HepG2 (cell line): ENCODE results near the gene STOM. TPM values are rescaled to one million over a fixed set of nuclear protein-coding genes. Genes with fewer than 3 reads are reported as not detected.
A peak's percentile ranks its signal among the peaks of the same experiment; 100 is the strongest.

ENCODE experiments used
- EHMT2 ChIP-seq: fragments of 200-600 bp; sonication (generic); IDR thresholded peaks from 2 replicates; pipeline ENCODE4 v1.7.0; 2017; ENCODE audit warnings: antibody characterized with exemption, low read depth, low read length, borderline replicate concordance
- JDP2 ChIP-seq: sonication (generic); formaldehyde crosslinking; IDR thresholded peaks from 2 replicates; pipeline ENCODE4 v1.8.1; 2022; ENCODE audit warnings: missing genetic modification reagents, borderline replicate concordance
- JUND ChIP-seq: sonication (generic); formaldehyde crosslinking; IDR thresholded peaks from 2 replicates; pipeline ENCODE4 v1.8.0; 2022; ENCODE audit warnings: mild to moderate bottlenecking, missing genetic modification reagents
- NFIB ChIP-seq: sonication (generic); formaldehyde crosslinking; IDR thresholded peaks from 2 replicates; pipeline ENCODE4 v1.9.0; 2021; ENCODE audit warnings: missing genetic modification reagents, mild to moderate bottlenecking, borderline replicate concordance
- NFYB ChIP-seq: sonication (generic); formaldehyde crosslinking; IDR thresholded peaks from 2 replicates; pipeline ENCODE4 v1.4.0; 2020; ENCODE audit warnings: missing genetic modification reagents
- PRMT3 ChIP-seq: sonication (generic); formaldehyde crosslinking; IDR thresholded peaks from 2 replicates; pipeline ENCODE4 v1.8.1; 2022; ENCODE audit warnings: low read depth, mild to moderate bottlenecking, moderate library complexity, missing genetic modification reagents, borderline replicate concordance
- RFXANK ChIP-seq: IDR thresholded peaks from 2 replicates; pipeline ENCODE4 v1.6.1; 2016
- SIN3B ChIP-seq: fragments of 150-350 bp; IDR thresholded peaks from 2 replicates; pipeline ENCODE4 v1.6.1; 2014; ENCODE audit warnings: low read length
- U2AF2 ChIP-seq: fragments of 200-400 bp; formaldehyde crosslinking; IDR thresholded peaks from 2 replicates; pipeline ENCODE4 v1.6.1; 2017; ENCODE audit warnings: low read depth, mild to moderate bottlenecking, low read length
- ZBTB38 ChIP-seq: sonication (generic); formaldehyde crosslinking; IDR thresholded peaks from 2 replicates; pipeline ENCODE4 v1.5.1; 2020; ENCODE audit warnings: mild to moderate bottlenecking, missing genetic modification reagents
- ZNF235 ChIP-seq: sonication (generic); formaldehyde crosslinking; IDR thresholded peaks from 2 replicates; pipeline ENCODE4 v1.8.1; 2023; ENCODE audit warnings: mild to moderate bottlenecking, missing genetic modification reagents, borderline replicate concordance
- ZNF616 ChIP-seq: sonication (generic); formaldehyde crosslinking; IDR thresholded peaks from 2 replicates; pipeline ENCODE4 v1.5.0; 2020; ENCODE audit warnings: low read depth, mild to moderate bottlenecking, missing genetic modification reagents
- ZNF768 ChIP-seq: sonication (generic); formaldehyde crosslinking; IDR thresholded peaks from 2 replicates; pipeline ENCODE4 v1.4.0; 2020; ENCODE audit warnings: missing genetic modification reagents
- polyA plus RNA-seq, 8 experiments: library from polyadenylated mRNA; depleted of rRNA in 3 of 8; stranded (reverse) in 7 of 8; unstranded in 1 of 8; fragments of >200 nt; fragmentation: Illumina TruSeq in 4 of 8; extraction: Trizol in 4 of 8; gene quantifications; 2 replicates each; pipeline versions ENCODE4 v1.2.1 to v1.2.3, GENCODE V29; 2011 to 2016; ENCODE audit warnings: low read depth in 4 of 8, missing spikeins in 1 of 8, mixed read lengths in 1 of 8; ENCODE audit not compliant: insufficient read depth in 1 of 8
- total RNA-seq, 5 experiments: library from RNA; depleted of rRNA; stranded (reverse); fragments of >200 nt; fragmentation: Illumina TruSeq; extraction: Trizol; gene quantifications; 2 replicates each; pipeline ENCODE4 v1.2.3, GENCODE V29; 2016; ENCODE audit warnings: low read depth in 1 of 5
- TF ChIP-seq, protein P1 (sequence below): sonication (generic); formaldehyde crosslinking; IDR thresholded peaks from 2 replicates; pipeline ENCODE4 v1.5.1; 2020; ENCODE audit warnings: missing genetic modification reagents, mild to moderate bottlenecking, borderline replicate concordance
- TF ChIP-seq, protein P2 (sequence below): sonication (generic); formaldehyde crosslinking; IDR thresholded peaks from 2 replicates; pipeline ENCODE4 v1.4.0; 2020; ENCODE audit warnings: missing genetic modification reagents, mild to moderate bottlenecking, borderline replicate concordance
- TF ChIP-seq, protein P3 (sequence below): sonication (generic); formaldehyde crosslinking; IDR thresholded peaks from one replicate; pipeline ENCODE4 v1.5.1; 2020; ENCODE audit warnings: mild to moderate bottlenecking, missing genetic modification reagents; ENCODE audit errors: not compliant biosample characterization
- TF ChIP-seq, protein P4 (sequence below): sonication (generic); formaldehyde crosslinking; IDR thresholded peaks from 2 replicates; pipeline ENCODE4 v1.4.0; 2020; ENCODE audit warnings: mild to moderate bottlenecking, missing genetic modification reagents
- TF ChIP-seq, protein P5 (sequence below): sonication (generic); formaldehyde crosslinking; IDR thresholded peaks from 2 replicates; pipeline ENCODE4 v1.4.0; 2020; ENCODE audit warnings: missing genetic modification reagents, borderline replicate concordance

The STOM gene
- total and polyA plus RNA-seq, 2 of the 13 experiments (the other 11 are each of a cell fraction or from before 2014, with no cell fraction given): 43.6 to 165 TPM

DNA sequence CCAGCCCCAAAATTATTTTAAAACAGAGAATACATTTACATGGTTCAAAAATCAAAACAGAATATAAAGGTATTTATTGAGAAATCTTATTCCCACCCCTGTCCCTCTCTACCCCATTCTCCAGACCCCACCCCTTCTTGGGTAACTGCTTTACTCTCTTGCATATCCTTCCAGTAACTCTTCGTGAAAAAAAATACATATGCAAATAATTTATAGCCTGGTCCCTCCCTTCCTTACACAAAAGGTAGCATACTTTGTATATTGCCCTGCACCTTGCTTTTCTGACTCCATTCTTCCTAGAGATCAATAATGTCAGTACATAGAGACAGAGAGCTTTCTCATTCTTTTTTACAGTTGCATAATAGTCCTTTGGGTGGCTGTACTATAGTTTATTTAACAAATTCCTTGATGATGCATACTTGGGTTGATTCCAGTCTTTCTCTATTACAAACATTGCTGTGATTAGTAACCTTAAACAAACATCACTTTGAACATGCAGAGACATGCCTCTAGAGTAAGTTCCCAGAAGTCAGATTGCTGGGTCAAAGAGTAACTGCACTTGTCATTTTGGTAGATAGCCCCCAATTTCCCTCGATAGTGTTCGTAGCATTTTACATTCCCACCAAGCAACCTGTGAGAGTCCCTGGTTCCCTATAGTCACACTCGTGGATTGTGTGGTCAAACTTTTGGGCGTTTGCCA lies 47.9 kb downstream of the STOM start (continued):
- no peak for TF ChIP-seq ZNF768
- TF ChIP-seq ZBTB38 (CRISPR knock-in tag): no peak
- TF ChIP-seq NFIB (CRISPR knock-in tag): no peak
- TF ChIP-seq, protein P1, sequence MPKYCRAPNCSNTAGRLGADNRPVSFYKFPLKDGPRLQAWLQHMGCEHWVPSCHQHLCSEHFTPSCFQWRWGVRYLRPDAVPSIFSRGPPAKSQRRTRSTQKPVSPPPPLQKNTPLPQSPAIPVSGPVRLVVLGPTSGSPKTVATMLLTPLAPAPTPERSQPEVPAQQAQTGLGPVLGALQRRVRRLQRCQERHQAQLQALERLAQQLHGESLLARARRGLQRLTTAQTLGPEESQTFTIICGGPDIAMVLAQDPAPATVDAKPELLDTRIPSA (CRISPR knock-in tag): no peak
- TF ChIP-seq U2AF2: no peak
- TF ChIP-seq JDP2 (CRISPR knock-in tag): no peak; the same call in 1 of the 2 replicates
- TF ChIP-seq, protein P2, sequence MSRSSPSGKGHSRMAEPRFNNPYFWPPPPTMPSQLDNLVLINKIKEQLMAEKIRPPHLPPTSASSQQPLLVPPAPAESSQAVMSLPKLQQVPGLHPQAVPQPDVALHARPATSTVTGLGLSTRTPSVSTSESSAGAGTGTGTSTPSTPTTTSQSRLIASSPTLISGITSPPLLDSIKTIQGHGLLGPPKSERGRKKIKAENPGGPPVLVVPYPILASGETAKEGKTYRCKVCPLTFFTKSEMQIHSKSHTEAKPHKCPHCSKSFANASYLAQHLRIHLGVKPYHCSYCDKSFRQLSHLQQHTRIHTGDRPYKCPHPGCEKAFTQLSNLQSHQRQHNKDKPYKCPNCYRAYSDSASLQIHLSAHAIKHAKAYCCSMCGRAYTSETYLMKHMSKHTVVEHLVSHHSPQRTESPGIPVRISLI (CRISPR knock-in tag): no peak; the same call in 1 of the 2 replicates
- TF ChIP-seq ZNF235 (CRISPR knock-in tag): no peak
- TF ChIP-seq, protein P3, sequence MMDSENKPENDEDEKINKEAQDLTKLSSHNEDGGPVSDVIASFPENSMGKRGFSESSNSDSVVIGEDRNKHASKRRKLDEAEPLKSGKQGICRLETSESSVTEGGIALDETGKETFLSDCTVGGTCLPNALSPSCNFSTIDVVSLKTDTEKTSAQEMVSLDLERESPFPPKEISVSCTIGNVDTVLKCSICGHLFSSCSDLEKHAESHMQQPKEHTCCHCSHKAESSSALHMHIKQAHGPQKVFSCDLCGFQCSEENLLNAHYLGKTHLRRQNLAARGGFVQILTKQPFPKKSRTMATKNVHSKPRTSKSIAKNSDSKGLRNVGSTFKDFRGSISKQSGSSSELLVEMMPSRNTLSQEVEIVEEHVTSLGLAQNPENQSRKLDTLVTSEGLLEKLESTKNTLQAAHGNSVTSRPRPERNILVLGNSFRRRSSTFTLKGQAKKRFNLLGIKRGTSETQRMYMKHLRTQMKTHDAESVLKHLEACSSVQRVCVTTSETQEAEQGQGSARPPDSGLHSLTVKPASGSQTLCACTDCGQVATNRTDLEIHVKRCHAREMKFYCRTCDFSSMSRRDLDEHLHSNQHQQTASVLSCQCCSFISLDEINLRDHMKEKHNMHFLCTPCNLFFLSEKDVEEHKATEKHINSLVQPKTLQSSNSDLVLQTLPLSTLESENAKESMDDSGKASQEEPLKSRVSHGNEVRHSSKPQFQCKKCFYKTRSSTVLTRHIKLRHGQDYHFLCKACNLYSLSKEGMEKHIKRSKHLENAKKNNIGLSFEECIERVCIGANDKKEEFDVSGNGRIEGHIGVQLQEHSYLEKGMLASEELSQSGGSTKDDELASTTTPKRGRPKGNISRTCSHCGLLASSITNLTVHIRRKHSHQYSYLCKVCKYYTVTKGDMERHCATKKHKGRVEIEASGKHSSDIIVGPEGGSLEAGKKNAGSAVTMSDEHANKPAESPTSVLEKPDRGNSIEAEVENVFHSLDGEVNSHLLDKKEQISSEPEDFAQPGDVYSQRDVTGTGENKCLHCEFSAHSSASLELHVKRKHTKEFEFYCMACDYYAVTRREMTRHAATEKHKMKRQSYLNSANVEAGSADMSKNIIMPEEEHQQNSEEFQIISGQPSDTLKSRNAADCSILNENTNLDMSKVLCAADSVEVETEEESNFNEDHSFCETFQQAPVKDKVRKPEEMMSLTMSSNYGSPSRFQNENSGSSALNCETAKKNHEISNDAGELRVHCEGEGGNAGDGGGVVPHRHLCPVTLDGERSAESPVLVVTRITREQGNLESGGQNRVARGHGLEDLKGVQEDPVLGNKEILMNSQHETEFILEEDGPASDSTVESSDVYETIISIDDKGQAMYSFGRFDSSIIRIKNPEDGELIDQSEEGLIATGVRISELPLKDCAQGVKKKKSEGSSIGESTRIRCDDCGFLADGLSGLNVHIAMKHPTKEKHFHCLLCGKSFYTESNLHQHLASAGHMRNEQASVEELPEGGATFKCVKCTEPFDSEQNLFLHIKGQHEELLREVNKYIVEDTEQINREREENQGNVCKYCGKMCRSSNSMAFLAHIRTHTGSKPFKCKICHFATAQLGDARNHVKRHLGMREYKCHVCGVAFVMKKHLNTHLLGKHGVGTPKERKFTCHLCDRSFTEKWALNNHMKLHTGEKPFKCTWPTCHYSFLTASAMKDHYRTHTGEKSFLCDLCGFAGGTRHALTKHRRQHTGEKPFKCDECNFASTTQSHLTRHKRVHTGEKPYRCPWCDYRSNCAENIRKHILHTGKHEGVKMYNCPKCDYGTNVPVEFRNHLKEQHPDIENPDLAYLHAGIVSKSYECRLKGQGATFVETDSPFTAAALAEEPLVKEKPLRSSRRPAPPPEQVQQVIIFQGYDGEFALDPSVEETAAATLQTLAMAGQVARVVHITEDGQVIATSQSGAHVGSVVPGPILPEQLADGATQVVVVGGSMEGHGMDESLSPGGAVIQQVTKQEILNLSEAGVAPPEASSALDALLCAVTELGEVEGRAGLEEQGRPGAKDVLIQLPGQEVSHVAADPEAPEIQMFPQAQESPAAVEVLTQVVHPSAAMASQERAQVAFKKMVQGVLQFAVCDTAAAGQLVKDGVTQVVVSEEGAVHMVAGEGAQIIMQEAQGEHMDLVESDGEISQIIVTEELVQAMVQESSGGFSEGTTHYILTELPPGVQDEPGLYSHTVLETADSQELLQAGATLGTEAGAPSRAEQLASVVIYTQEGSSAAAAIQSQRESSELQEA (CRISPR knock-in tag): no peak
- 0 out of 2 replicates have a peak, but pooled peaks have one; percentile 68 for TF ChIP-seq RFXANK (CRISPR knock-in tag)
- TF ChIP-seq, protein P4, sequence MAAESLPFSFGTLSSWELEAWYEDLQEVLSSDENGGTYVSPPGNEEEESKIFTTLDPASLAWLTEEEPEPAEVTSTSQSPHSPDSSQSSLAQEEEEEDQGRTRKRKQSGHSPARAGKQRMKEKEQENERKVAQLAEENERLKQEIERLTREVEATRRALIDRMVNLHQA (CRISPR knock-in tag): 0 out of 2 replicates have a peak, but pooled peaks have one; percentile 27
- TF ChIP-seq JUND: peak; percentile 75
- no peak for TF ChIP-seq EHMT2
- TF ChIP-seq PRMT3: no peak
- no peak for TF ChIP-seq NFYB (CRISPR knock-in tag)
- TF ChIP-seq ZNF616 (CRISPR knock-in tag): no peak
- no peak for TF ChIP-seq SIN3B
- TF ChIP-seq, protein P5, sequence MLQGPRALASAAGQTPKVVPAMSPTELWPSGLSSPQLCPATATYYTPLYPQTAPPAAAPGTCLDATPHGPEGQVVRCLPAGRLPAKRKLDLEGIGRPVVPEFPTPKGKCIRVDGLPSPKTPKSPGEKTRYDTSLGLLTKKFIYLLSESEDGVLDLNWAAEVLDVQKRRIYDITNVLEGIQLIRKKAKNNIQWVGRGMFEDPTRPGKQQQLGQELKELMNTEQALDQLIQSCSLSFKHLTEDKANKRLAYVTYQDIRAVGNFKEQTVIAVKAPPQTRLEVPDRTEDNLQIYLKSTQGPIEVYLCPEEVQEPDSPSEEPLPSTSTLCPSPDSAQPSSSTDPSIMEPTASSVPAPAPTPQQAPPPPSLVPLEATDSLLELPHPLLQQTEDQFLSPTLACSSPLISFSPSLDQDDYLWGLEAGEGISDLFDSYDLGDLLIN (CRISPR knock-in tag): no peak
